Keratinocyte (primary cell): Measurements from ENCODE around the gene TPCN2. TPM values are rescaled to one million over a fixed set of nuclear protein-coding genes. Genes with fewer than 3 reads are reported as not detected.

ENCODE experiments used
- DNase-seq: peaks from one replicate; pipeline ENCODE4 v3.0.0-alpha.2; 2011; ENCODE audit warnings: low read depth, missing footprints, low spot score
- FAIRE-seq: peaks from 2 replicates; lab custom pipeline; 2011; peaks lifted over from hg19 to GRCh38; lab: Jason Lieb, UNC
- H2AFZ ChIP-seq: 2 replicates; pipeline ENCODE4 v1.6.0; 2012; ENCODE audit warnings: low read length, control low read depth, inconsistent platforms; ENCODE audit not compliant: control insufficient read depth
- H3K27ac ChIP-seq: 2 replicates; pipeline ENCODE4 v1.5.1; 2011; ENCODE audit warnings: low read length; ENCODE audit not compliant: control insufficient read depth, insufficient read depth
- H3K27me3 ChIP-seq: 3 replicates; pipeline ENCODE4 v1.6.0; 2011; ENCODE audit warnings: low read length; ENCODE audit not compliant: control insufficient read depth, insufficient read depth; ENCODE audit errors: extremely low read depth
- H3K36me3 ChIP-seq, 2 experiments: 2 replicates in 1 of 2; 3 replicates in 1 of 2; pipeline ENCODE4 v1.5.1; 2011; ENCODE audit warnings: low read length in 2 of 2, mild to moderate bottlenecking in 1 of 2; ENCODE audit not compliant: control insufficient read depth in 2 of 2, insufficient read depth in 2 of 2; ENCODE audit errors: extremely low read depth in 1 of 2
- H3K4me1 ChIP-seq: 3 replicates; pipeline ENCODE4 v1.5.1; 2011; ENCODE audit warnings: low read length; ENCODE audit not compliant: control insufficient read depth, insufficient read depth; ENCODE audit errors: extremely low read depth
- H3K4me2 ChIP-seq: 3 replicates; pipeline ENCODE4 v1.6.0; 2011; ENCODE audit warnings: low read depth, low read length; ENCODE audit not compliant: control insufficient read depth, insufficient read depth; ENCODE audit errors: extremely low read depth
- H3K4me3 ChIP-seq, 3 experiments: fragments of 200-600 bp in 1 of 3; sonication (generic) in 1 of 3; 2 replicates in 2 of 3; 3 replicates in 1 of 3; pipeline ENCODE4 v1.5.1; 2011 to 2016; ENCODE audit warnings: low read length in 3 of 3, mild to moderate bottlenecking in 3 of 3, control low read depth in 2 of 3, inconsistent platforms in 1 of 3, low read depth in 1 of 3, mixed read lengths in 1 of 3, mixed run types in 1 of 3, moderate library complexity in 1 of 3; ENCODE audit not compliant: control insufficient read depth in 2 of 3, insufficient read depth in 2 of 3; ENCODE audit errors: extremely low read depth in 1 of 3
- H3K79me2 ChIP-seq: 2 replicates; pipeline ENCODE4 v1.6.0; 2012; ENCODE audit warnings: low read length; ENCODE audit not compliant: control insufficient read depth, insufficient read depth
- H3K9ac ChIP-seq: 3 replicates; pipeline ENCODE4 v1.6.0; 2011; ENCODE audit warnings: low read length; ENCODE audit not compliant: control insufficient read depth, insufficient read depth; ENCODE audit errors: extremely low read depth
- H3K9me1 ChIP-seq: 3 replicates; pipeline ENCODE4 v1.6.0; 2011; ENCODE audit warnings: low read length; ENCODE audit not compliant: control insufficient read depth, insufficient read depth; ENCODE audit errors: extremely low read depth
- H3K9me3 ChIP-seq: 2 replicates; pipeline ENCODE4 v1.5.1; 2012; ENCODE audit warnings: low read depth, low read length; ENCODE audit not compliant: control insufficient read depth
- H4K20me1 ChIP-seq: 3 replicates; pipeline ENCODE4 v1.6.0; 2011; ENCODE audit warnings: low read length; ENCODE audit not compliant: control insufficient read depth, insufficient read depth; ENCODE audit errors: extremely low read depth
- CTCF ChIP-seq, 3 experiments: IDR thresholded peaks in 1 of 3; conservative IDR thresholded peaks in 1 of 3; optimal IDR thresholded peaks in 1 of 3; 2 replicates in 2 of 3; 3 replicates in 1 of 3; pipeline versions ENCODE3 to v1.5.1; 2011; ENCODE audit warnings: low read length in 3 of 3, mild to moderate bottlenecking in 3 of 3, moderate library complexity in 2 of 3, control low read depth in 1 of 3, inconsistent platforms in 1 of 3; ENCODE audit not compliant: insufficient read depth in 2 of 3; ENCODE audit errors: extremely low read depth in 1 of 3
- EZH2 ChIP-seq: IDR thresholded peaks from one replicate; pipeline ENCODE4 v1.6.1; 2012; ENCODE audit warnings: inconsistent platforms, mild to moderate bottlenecking, low read length, moderate library complexity
- dilution Hi-C: fragments of 300-500 bp; cut with MboI; formaldehyde crosslinking; loops from one replicate; pipeline ENCODE4 v1.7.0; 2020; ENCODE audit warnings: low sequenced_read_pairs; ENCODE audit not compliant: extremely low pct_ligation_motif_present
- polyA plus RNA-seq, 5 experiments: library from polyadenylated mRNA; depleted of rRNA in 3 of 5; stranded (reverse) in 3 of 5; stranded (forward) in 1 of 5; unstranded in 1 of 5; fragments of >200 nt; gene quantifications; 1 replicate in 1 of 5; 2 replicates in 3 of 5; 3 replicates in 1 of 5; pipeline versions ENCODE4 v1.2.1 to v1.2.3, GENCODE V29; 2011 to 2012; ENCODE audit warnings: missing spikeins in 2 of 5, low read depth in 1 of 5, low replicate concordance in 1 of 5

The TPCN2 gene
- polyA plus RNA-seq, 1 donor (not counting 4 experiments of a cell fraction or from before 2014, with no cell fraction given): 7.7 TPM

- FAIRE-seq (no peak), DNase-seq (no peak)
- dilution Hi-C loops: no loop called here
- Histone ChIP-seq H3K4me1 (no peaks in the 10 kb centered on the region), H3K4me2 (no peak overlapping the region), H3K4me3 (no peak overlapping the region), H3K27ac (no peak overlapping the region), H3K79me2 (peaks cover 11% of the 10 kb centered on the region), H2AFZ (no peak overlapping the region), H3K36me3 (peaks cover 0 to 43% of the 10 kb centered on the region in 2 experiments), H4K20me1 (no peaks in the 10 kb centered on the region), H3K9me3 (no peaks in the 10 kb centered on the region), H3K9ac (no peak overlapping the region), H3K9me1 (no peaks in the 10 kb centered on the region), H3K27me3 (no peaks in the 10 kb centered on the region)
- TF ChIP-seq EZH2: no peak
- no peak for TF ChIP-seq CTCF (optimal IDR thresholded peaks at IDR 0.05 in 1 of 3, IDR thresholded peaks at IDR 0.05 in 1 of 3, conservative IDR thresholded peaks at IDR 0.05 in 1 of 3; ENCODE audit: extremely low read depth in 1 of 3, insufficient read depth in 2 of 3, low read length in 3 of 3)
Observed at GRCh38 chr11:69061713-69062053, 13.0 kb downstream of the TPCN2 start.

DNA sequence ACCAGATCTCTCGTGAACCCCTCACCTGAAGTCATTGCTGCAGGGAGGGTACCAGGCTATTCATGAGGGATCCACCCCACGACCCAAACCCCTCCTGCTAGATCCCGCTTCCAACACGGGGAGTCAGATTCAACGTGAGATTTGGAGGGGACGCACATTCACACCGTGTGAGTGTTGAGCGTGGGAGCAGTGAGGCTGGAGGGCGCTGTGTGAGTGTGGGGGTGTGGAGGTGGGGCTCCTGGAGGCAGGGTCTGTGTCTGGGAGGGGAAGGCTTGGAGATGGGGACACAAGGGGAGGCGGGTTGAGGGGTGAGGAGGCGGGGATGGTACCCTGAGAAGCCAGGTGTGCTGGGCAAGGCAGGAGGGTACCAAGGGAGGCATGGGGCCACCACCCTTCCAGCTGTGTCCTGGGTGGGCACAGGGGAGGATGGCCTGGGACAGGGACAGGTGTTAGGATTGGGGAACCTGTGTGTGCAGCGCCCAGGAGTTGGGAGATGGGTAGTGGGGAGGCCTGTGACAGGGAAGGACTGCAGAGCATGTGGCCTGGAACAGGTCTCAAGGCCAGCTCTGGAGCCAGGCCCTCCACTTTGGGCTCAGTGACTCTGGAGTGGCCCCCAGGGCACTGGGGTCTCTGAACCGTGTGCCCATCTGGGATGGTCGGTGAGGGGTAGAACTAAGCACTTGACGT, 13.6 kb downstream of the TPCN2 start:
- DNase-seq (no peak), FAIRE-seq (no peak)
- Histone ChIP-seq H3K27me3 (no peaks in the 10 kb centered on the region), H3K9ac (no peak overlapping the region), H3K4me3 (no peak overlapping the region), H2AFZ (no peak overlapping the region), H3K36me3 (peaks cover 0 to 43% of the 10 kb centered on the region in 2 experiments), H3K4me2 (no peak overlapping the region), H3K4me1 (no peaks in the 10 kb centered on the region), H3K9me3 (no peaks in the 10 kb centered on the region), H3K79me2 (peaks cover 10% of the 10 kb centered on the region), H3K27ac (no peak overlapping the region), H3K9me1 (no peaks in the 10 kb centered on the region), H4K20me1 (no peaks in the 10 kb centered on the region)
- TF ChIP-seq EZH2: no peak
- no peak for TF ChIP-seq CTCF (optimal IDR thresholded peaks at IDR 0.05 in 1 of 3, IDR thresholded peaks at IDR 0.05 in 1 of 3, conservative IDR thresholded peaks at IDR 0.05 in 1 of 3; ENCODE audit: extremely low read depth in 1 of 3, insufficient read depth in 2 of 3, low read length in 3 of 3)
- dilution Hi-C loops: no loop called here
